IMR-90 (cell line): Measurements from ENCODE around the gene ICAM2. TPM values are rescaled to one million over a fixed set of nuclear protein-coding genes. Genes with fewer than 3 reads are reported as not detected.

Experiments used
- ATAC-seq: fragments of 200-7000 bp; cut with Tn5 transposase; 2 replicates; pipeline ENCODE4 v1.9.1; 2020; ENCODE audit warnings: low read depth, mild to moderate bottlenecking, moderate library complexity
- BruUV-seq: library from RNA; stranded (reverse); fragments of 400-500 nt; replicated peaks from 2 replicates; lab custom pipeline; 2021; lab: Mats Ljungman, UMichigan
- CTCF ChIA-PET: fragments of 300-600 bp; formaldehyde crosslinking; extraction: SDS; loops from one replicate; lab custom pipeline; 2021; ENCODE audit warnings: antibody characterized with exemption; lab: Yijun Ruan, JAX
- POLR2A ChIA-PET: fragments of 300-600 bp; sonication (Branson Sonifier 250); formaldehyde crosslinking; loops from one replicate; lab custom pipeline; 2022; ENCODE audit warnings: antibody characterized with exemption; ENCODE audit not compliant: unreplicated experiment; lab: Charles Lee
- DNase-seq: peaks from one replicate; pipeline ENCODE4 v3.0.0; 2013
- H2AFZ ChIP-seq: replicated peaks from 2 replicates; pipeline ENCODE3; 2013; ENCODE audit warnings: low read length, mild to moderate bottlenecking; ENCODE audit not compliant: poor library complexity
- H2AK5ac ChIP-seq: 2 replicates; pipeline ENCODE4 v1.6.1; 2013; ENCODE audit warnings: low read depth, low read length, inconsistent platforms
- H2AK9ac ChIP-seq: replicated peaks from 2 replicates; pipeline ENCODE3; 2013; ENCODE audit warnings: mild to moderate bottlenecking, low read depth, low read length, moderate library complexity; ENCODE audit not compliant: poor library complexity
- H2BK120ac ChIP-seq: 2 replicates; pipeline ENCODE4 v1.6.1; 2013; ENCODE audit warnings: low read depth, low read length, inconsistent platforms
- H2BK15ac ChIP-seq: 3 replicates; pipeline ENCODE4 v1.6.1; 2013; ENCODE audit warnings: low read depth, low read length, inconsistent platforms
- H2BK20ac ChIP-seq: 2 replicates; pipeline ENCODE4 v1.6.1; 2013; ENCODE audit warnings: low read depth, mild to moderate bottlenecking, inconsistent platforms, low read length, moderate library complexity
- H2BK5ac ChIP-seq: 2 replicates; pipeline ENCODE4 v1.6.1; 2013; ENCODE audit warnings: mild to moderate bottlenecking, low read depth, low read length, inconsistent platforms; ENCODE audit not compliant: poor library complexity, severe bottlenecking
- H3K14ac ChIP-seq: replicated peaks from 2 replicates; pipeline ENCODE4 v1.6.1; 2013; ENCODE audit warnings: low read depth, low read length, inconsistent platforms
- H3K18ac ChIP-seq: 2 replicates; pipeline ENCODE4 v1.6.1; 2013; ENCODE audit warnings: low read depth, low read length, control low read depth
- H3K23ac ChIP-seq: 2 replicates; pipeline ENCODE4 v1.6.1; 2013; ENCODE audit warnings: low read depth, low read length, inconsistent platforms
- H3K27ac ChIP-seq: 2 replicates; pipeline ENCODE4 v1.5.1; 2013; ENCODE audit warnings: mild to moderate bottlenecking, control low read depth, low read length; ENCODE audit not compliant: insufficient read depth
- H3K27me3 ChIP-seq: 2 replicates; pipeline ENCODE4 v1.6.1; 2013; ENCODE audit warnings: low read length; ENCODE audit not compliant: control insufficient read depth, insufficient read depth
- H3K36me3 ChIP-seq: 2 replicates; pipeline ENCODE4 v1.6.1; 2013; ENCODE audit warnings: low read length, mixed read lengths; ENCODE audit not compliant: control insufficient read depth, insufficient read depth
- H3K4ac ChIP-seq: 2 replicates; pipeline ENCODE4 v1.6.1; 2013; ENCODE audit warnings: low read depth, low read length, inconsistent platforms
- H3K4me1 ChIP-seq: 2 replicates; pipeline ENCODE4 v1.6.1; 2013; ENCODE audit warnings: low read length, mixed read lengths; ENCODE audit not compliant: control insufficient read depth, insufficient read depth
- H3K4me2 ChIP-seq: 2 replicates; pipeline ENCODE4 v1.6.1; 2013; ENCODE audit warnings: low read depth, mild to moderate bottlenecking, control low read depth, low read length, moderate library complexity
- H3K4me3 ChIP-seq: 2 replicates; pipeline ENCODE4 v1.5.1; 2013; ENCODE audit warnings: low read depth, mild to moderate bottlenecking, control low read depth, low read length, moderate library complexity; ENCODE audit not compliant: insufficient read depth
- H3K56ac ChIP-seq: 2 replicates; pipeline ENCODE4 v1.6.1; 2013; ENCODE audit warnings: low read length, inconsistent platforms; ENCODE audit not compliant: insufficient read depth; ENCODE audit errors: extremely low read depth
- H3K79me1 ChIP-seq, 2 experiments: 2 replicates each; pipeline ENCODE4 v1.6.1; 2013; ENCODE audit warnings: low read length in 2 of 2, inconsistent platforms in 1 of 2, low read depth in 1 of 2
- H3K9ac ChIP-seq: 2 replicates; pipeline ENCODE4 v1.6.1; 2013; ENCODE audit warnings: low read depth, low read length, control low read depth
- H3K9me1 ChIP-seq: 2 replicates; pipeline ENCODE4 v1.6.1; 2013; ENCODE audit warnings: low read length, inconsistent platforms; ENCODE audit not compliant: insufficient read depth
- H3K9me3 ChIP-seq: 2 replicates; pipeline ENCODE4 v1.6.1; 2013; ENCODE audit warnings: low read length; ENCODE audit not compliant: control insufficient read depth, insufficient read depth
- H4K20me1 ChIP-seq: 2 replicates; pipeline ENCODE4 v1.6.1; 2013; ENCODE audit warnings: low read length, inconsistent platforms; ENCODE audit not compliant: insufficient read depth
- H4K5ac ChIP-seq: 2 replicates; pipeline ENCODE4 v1.6.1; 2013; ENCODE audit warnings: mild to moderate bottlenecking, low read depth, low read length, control low read depth
- H4K8ac ChIP-seq, 2 experiments: 2 replicates each; pipeline ENCODE4 v1.6.1; 2013; ENCODE audit warnings: low read depth in 2 of 2, low read length in 2 of 2, control low read depth in 1 of 2, inconsistent platforms in 1 of 2
- H4K91ac ChIP-seq: 2 replicates; pipeline ENCODE4 v1.6.1; 2013; ENCODE audit warnings: low read depth, low read length, inconsistent platforms; ENCODE audit not compliant: insufficient read depth
- MXI1 ChIP-seq: IDR thresholded peaks from 2 replicates; pipeline ENCODE4 v1.6.1; 2012; ENCODE audit warnings: low read depth, mild to moderate bottlenecking, low read length, moderate library complexity, borderline replicate concordance
- WGBS, 2 experiments: methylation state at CpG; one replicate each; pipeline versions ENCODE4 v1.1.5 to v1.1.7; 2013; ENCODE audit warnings: missing lambda C conversion rate in 2 of 2; ENCODE audit not compliant: insufficient read length in 1 of 2; ENCODE audit errors: extremely low coverage in 2 of 2; 5-methylcytosine and 5-hydroxymethylcytosine counted together
- dilution Hi-C: fragments of 300-500 bp; cut with HindIII; formaldehyde crosslinking; loops from one replicate; pipeline ENCODE4 v1.14.3; 2018; ENCODE audit warnings: low sequenced_read_pairs; ENCODE audit not compliant: unreplicated experiment
- in situ Hi-C: fragments of 300-500 bp; cut with MboI; formaldehyde crosslinking; loops from 3 replicates; pipeline ENCODE4 v1.14.3; 2019; ENCODE audit warnings: low sequenced_read_pairs, inconsistent platforms, mixed read lengths
- intact Hi-C: fragments of 100-400 bp; cut with micrococcal nuclease; formaldehyde crosslinking; loops from 2 replicates; pipeline ENCODE4 v1.10.0; 2022
- polyA plus RNA-seq, 3 experiments: library from polyadenylated mRNA; depleted of rRNA; stranded (reverse); fragments of >200 nt; gene quantifications; 2 replicates each; pipeline ENCODE4 v1.2.3, GENCODE V29; 2012; ENCODE audit warnings: low replicate concordance in 1 of 3
- total RNA-seq: library from RNA; depleted of rRNA; stranded (reverse); fragments of >200 nt; gene quantifications from 2 replicates; pipeline ENCODE4 v1.2.3, GENCODE V29; 2012
- TF ChIP-seq, protein P1 (sequence below): conservative IDR thresholded peaks from 2 replicates; pipeline ENCODE4 v1.5.1; 2012; ENCODE audit warnings: mild to moderate bottlenecking, low read depth, low read length, improper control_type of control experiment

ICAM2 gene
- total and polyA plus RNA-seq, 2 of the 4 experiments (the other 2 are of a cell fraction), result 0.12 TPM; not detected in 1

DNA sequence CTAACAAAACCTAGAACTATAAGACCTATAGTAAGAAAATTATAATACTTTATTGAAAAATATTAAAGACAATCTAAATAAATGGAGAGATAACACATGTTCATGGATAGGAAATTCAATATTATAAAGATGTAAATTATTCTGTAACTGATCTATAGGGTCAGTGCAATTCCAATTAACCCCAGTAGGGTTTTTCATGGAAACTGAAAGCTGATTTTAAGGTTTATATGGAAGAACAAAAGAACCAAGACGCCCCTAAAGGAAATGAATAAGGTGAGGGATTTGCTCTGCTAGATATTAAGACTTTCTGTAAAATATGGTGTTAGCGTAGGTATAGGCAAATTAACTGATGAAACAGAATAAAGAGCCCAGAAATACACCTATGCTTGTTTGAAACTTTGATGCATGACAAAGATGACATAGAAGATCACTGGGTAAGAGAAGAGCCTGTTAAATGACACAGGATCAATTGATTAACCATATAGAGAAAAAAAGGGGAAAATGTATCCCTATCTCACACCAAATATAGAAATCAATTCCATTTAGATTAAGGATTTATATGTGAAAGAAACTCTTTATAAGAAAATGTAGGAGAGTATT lies 3.0 kb downstream of the ICAM2 start:
- Histone ChIP-seq H2BK5ac (no peak overlapping the region), H2AK5ac (no peak overlapping the region), H3K18ac (no peak overlapping the region), H2AFZ (no peak overlapping the region), H4K20me1 (no peaks in the 10 kb centered on the region), H2BK15ac (no peak overlapping the region), H4K91ac (no peak overlapping the region), H3K36me3 (no peaks in the 10 kb centered on the region), H2AK9ac (no peak overlapping the region), H3K9ac (no peak overlapping the region), H3K79me1 (no peaks in the 10 kb centered on the region), H3K14ac (no peak overlapping the region), H3K27ac (no peak overlapping the region), H3K27me3 (peaks cover 8% of the 10 kb centered on the region), H3K4me3 (no peak overlapping the region), H3K4ac (no peak overlapping the region), H4K8ac (no peak overlapping the region), H4K5ac (no peak overlapping the region), H3K4me1 (no peaks in the 10 kb centered on the region), H3K56ac (no peak overlapping the region), H3K9me1 (no peaks in the 10 kb centered on the region), H2BK20ac (no peak overlapping the region), H3K9me3 (no peaks in the 10 kb centered on the region), H3K23ac (no peak overlapping the region), H2BK120ac (no peak overlapping the region), H3K4me2 (no peak overlapping the region)
- ChIA-PET CTCF (interaction anchor here (1.4 to 1.5 kb wide), 2 partner anchors 12 kb away, joined by 4 to 6 read pairs; no protein-coding TSS in a partner anchor), POLR2A (no interaction called here)
- DNase-seq (no peak), ATAC-seq (no peak)
- WGBS, 2 experiments, result no CpG with 5 or more reads among the region's 2 CpGs
- in situ Hi-C loops (no loop called here), intact Hi-C loops (no loop called here), dilution Hi-C loops (no loop called here)
- TF ChIP-seq, protein P1, sequence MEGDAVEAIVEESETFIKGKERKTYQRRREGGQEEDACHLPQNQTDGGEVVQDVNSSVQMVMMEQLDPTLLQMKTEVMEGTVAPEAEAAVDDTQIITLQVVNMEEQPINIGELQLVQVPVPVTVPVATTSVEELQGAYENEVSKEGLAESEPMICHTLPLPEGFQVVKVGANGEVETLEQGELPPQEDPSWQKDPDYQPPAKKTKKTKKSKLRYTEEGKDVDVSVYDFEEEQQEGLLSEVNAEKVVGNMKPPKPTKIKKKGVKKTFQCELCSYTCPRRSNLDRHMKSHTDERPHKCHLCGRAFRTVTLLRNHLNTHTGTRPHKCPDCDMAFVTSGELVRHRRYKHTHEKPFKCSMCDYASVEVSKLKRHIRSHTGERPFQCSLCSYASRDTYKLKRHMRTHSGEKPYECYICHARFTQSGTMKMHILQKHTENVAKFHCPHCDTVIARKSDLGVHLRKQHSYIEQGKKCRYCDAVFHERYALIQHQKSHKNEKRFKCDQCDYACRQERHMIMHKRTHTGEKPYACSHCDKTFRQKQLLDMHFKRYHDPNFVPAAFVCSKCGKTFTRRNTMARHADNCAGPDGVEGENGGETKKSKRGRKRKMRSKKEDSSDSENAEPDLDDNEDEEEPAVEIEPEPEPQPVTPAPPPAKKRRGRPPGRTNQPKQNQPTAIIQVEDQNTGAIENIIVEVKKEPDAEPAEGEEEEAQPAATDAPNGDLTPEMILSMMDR, result peak; percentile 15; the same call in 1 of the 2 replicates
- no peak for TF ChIP-seq MXI1
- no TSS peak for BruUV-seq
